LHCN-M2 (cell line): ENCODE measurements around the gene SLC35B1. TPM values are rescaled to one million over a fixed set of nuclear protein-coding genes. Genes with fewer than 3 reads are reported as not detected.
"Not testable (repeated sequence)": the region's sequence is repeated elsewhere in the genome, so short reads cannot be mapped to it uniquely, and the experiment has no call there.

Source experiments
- DNase-seq: peaks from one replicate; pipeline ENCODE4 v3.0.0-alpha.2; 2012; ENCODE audit warnings: low read depth
- total RNA-seq: library from RNA; depleted of rRNA; stranded (reverse); fragments of >200 nt; gene quantifications from 2 replicates; pipeline ENCODE4 v1.2.3, GENCODE V29; 2014

The SLC35B1 gene
- total RNA-seq, 1 experiment from 2014 or later: 73.8 TPM

DNA sequence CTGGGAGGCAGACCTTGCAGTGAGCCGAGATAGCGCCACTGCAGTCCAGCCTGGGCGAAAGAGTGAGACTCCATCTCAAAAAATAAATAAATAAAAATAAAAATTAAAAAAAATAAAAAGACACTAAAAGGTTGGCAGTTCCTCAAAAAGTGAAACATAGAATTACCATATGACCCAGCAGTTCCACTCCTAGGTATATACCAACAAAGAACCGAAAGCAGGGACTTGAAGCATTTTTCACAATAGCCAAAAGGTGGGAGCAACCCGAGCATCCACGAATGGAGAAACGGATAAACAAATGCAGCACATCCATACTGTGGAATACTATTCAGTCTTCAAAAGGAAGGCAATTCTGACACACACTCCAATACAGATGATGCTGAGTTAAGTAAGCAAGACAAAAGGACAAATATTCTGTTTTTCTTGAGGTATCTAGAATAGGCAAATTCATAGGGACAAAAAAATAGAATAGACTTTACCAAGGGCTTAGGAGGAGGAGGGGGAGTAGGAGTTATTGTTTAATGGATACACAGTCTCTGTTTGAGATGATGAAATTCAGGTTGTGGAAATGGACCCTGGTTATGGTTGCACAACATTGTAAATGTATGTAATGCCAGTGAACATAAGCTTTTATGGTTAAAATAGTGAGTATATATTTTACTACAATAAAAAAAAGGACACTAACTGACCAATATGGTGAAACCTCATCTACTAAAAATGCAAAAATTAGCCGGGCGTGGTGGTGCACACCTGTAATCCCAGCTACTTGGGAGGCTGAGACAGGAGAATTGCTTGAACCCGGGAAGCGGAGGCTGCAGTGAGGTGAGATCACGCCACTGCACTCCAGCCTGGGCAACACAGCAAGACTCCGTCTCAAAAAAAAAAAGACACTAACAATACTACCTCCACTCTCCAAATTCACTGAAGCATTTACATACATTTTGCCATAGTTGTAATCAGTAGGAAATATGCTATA is 27.0 kb upstream of the SLC35B1 start:
- DNase-seq: no peak

GRCh38 chr17:49731435-49731831 is 23.7 kb upstream of the SLC35B1 start:
- DNase-seq: no peak

DNA sequence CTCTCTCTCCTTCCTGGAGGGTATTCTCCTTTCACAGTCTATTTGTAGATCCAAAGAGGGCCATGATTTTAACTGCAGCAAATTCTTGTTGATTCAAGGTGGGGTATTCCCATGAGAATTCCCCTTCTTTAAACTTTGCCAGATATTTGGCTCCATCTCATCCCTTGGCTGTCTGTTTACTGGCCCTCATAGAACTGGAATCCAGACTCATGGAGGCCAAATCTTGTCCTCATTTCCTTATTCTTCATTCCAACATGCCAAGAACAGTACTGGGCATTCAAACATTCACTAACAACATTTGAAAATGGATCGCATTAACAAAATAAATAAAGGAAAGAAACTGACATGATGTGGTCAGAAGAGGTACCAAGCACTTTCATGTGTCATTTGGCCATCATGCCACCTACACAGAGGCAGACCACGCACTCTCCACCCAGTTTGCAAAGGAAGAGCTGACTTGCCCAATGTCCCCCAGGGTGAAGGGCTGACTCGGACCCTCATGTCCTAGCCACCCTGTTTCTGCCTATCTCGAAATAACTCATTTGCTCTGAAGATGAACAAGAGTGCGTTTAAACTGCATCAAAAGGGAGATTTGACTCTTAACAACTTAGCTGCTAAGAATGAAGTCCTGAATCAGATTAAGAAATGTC is 23.1 kb upstream of the SLC35B1 start:
- no peak for DNase-seq

GRCh38 chr17:49730078-49730784 is 22.5 kb upstream of the SLC35B1 start:
- DNase-seq: peak; percentile 53

DNA sequence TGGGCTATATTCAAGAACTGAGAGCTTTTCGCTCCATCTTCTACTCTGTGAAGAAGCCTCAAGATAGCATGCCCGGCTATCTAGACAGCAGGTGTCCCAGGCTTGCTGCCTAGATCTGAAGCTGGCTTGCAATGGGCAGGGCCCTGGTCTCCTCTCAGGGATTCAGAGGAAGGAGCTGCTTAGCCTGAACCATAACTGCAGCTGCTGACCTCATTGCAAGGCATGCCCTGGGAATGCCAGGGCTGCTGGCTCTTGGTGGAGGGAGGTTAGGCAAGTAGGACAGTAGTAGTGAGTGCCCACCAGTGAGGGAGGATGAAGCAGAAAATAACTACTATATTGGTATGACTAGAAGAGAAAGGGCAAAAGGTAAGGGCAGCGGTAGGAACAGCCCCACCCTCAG is 21.3 kb upstream of the SLC35B1 start:
- DNase-seq: peak; percentile 50

- no peak for DNase-seq
Observed at GRCh38 chr17:49728425-49728824, 20.7 kb upstream of the SLC35B1 start.

DNA sequence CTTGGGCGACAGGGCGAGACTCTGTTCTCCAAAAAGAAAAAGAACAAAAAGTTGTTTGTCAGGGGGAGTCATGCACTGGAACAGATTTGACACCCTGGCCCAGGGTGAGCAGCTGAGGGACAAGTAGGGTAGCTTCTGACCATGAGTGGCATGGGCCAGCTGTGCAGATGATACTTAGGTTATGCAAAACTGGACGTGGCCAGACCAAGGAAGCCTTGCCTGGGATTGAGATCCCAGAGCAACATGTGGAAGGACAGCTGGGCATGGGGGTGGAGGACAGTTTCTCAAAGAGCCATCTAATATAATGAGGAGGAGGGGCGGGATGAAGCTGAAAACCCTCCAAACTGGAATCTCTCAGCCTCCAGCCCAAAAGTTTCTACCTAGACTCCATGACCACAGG is 19.6 kb upstream of the SLC35B1 start:
- DNase-seq: peak; percentile 92

GRCh38 chr17:49725452-49726130 is 17.8 kb upstream of the SLC35B1 start:
- no peak for DNase-seq

DNA sequence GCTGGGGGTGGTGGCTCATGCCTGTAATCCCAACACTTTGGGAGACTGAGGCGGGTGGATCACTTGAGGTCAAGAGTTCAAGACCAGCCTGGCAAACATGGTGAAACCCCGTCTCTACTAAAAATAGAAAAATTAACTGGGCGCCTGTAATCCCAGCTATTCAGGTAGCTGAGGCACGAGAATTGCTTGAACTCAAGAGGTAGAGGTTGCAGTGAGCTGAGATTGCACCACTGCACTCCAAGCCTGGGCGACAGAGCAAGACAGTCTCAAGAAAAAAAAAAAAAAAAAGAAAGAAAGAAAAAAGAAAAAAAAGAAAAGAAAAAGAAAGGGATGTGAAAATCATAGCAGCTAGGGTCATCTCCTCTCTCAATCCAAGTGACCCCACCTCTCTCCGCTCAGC is 16.8 kb upstream of the SLC35B1 start:
- DNase-seq: not testable (repeated sequence)

DNA sequence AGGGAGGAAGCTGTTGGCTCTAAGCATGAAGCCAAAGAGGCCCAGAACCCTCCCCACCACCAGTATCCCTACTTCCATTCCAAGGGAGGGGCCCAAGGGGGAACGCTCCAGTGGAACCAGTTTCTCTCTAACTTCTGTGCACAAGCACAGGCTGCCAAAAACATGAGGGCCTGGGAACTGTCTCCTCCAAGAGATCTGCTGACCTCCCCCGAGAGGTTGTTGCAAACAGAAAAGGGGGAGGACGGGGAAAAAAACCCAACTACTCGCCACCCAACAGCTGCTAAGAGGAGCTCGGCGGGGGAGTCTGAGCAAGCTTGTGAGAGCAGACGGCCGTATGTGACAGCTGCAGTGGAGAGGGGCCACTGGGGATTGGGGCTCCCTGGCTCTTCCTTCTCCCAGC is 15.7 kb upstream of the SLC35B1 start:
- peak; percentile 97 for DNase-seq

- no peak for DNase-seq
Observed at GRCh38 chr17:49722066-49722465, 14.3 kb upstream of the SLC35B1 start.

DNA sequence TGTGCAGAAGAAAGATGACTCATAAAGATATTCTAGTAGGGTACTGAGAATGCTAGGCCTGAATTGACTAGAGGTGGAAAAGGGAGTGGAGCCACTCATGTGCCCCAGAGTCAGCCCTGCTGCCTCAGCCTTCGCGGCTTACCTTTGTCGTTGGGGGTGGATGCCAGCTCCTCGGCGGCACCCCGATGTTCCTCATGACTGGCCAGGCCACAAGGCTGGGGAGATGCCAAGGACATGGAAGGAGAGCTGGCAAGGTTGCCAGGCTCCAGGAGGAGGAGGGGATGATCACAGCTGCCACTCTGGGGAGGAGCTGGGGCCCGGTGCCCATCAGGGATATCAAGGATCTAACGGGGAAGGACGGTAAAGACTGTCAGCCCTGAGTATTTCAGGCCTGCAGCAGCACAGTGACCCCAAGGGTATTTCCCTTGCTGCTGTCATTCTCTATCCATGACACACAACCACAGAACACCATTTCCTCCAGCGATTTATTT is 9.7 kb upstream of the SLC35B1 start:
- peak; percentile 84 for DNase-seq

DNA sequence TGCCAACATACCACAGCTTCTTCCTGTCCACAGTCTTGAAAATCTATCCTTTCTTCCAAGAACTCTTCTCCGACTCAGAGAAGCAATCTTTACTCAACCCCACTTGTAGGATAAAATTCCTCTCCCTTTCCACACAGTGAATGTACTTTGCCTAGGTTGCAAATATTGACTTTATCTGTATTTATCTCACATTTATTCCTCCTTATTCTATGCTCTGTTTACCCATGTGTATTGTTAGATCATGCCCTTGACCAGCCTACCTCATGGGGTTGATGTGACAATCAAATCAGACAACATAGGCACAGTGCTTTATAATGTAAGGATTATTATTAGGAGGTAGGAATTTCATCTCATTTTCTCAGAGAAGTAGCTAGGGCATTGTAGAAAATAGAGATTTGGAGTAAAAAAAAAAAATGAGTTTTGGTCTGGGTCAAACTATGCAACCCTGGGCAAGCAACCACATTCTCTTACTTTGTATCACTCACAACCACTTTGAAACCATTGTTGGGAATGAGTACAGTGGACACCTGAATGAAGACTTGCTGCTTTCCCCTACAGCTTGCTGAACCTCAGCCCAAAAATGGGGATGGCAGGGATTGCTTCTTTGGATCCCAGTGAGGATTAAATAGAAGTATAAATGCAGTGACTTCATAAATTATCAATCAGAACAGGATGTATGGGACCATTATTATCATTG is 9.1 kb upstream of the SLC35B1 start:
- DNase-seq: no peak

DNA sequence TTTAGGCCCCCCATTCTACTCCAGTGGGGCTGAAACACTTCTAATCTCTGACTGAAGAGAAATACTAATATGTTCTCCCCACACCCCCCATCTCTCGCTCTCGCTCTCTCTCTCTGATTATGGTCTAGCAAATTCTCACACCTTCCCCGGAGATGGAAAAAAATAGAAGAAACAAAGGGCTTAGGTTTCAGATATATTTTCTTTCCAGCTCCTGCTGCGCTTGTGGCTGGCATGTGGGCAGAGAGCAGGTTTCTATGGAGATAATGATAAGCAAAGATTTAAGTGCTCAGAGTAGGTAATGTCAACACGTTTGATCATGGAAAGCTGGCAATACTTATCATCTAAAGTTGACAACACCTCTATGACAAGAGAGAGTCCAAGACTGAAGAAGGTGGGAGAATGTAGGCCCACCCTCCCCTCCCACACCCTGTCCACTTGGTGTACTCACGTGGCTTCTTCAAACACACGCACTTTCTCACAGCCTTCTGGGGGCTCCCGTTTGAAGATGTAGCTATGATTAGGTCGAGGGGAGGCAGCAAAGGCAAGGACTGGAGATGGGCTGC is 8.0 kb upstream of the SLC35B1 start:
- no peak for DNase-seq

DNA sequence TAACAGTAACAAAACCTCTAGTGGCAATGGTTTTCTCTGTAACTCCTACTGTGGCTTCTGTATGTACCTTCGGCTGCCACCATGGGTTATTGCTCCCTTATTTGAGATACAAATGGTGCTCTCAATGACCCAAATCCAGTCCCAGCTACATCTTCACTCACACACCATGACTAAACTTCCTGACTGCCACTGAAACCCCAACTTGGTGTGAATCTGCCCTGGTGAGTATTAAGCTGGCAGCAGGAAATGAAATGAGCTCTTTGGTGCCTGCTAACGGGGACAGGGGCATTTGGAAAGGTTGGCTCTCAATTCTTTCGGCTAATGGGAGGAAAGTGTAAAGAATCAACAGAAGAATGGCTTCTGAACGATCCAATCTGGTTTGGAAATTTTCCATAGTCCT is 7.5 kb upstream of the SLC35B1 start:
- no peak for DNase-seq

- peak; percentile 38 for DNase-seq
Observed at GRCh38 chr17:49708515-49709183, 885 bp upstream of the SLC35B1 start.

DNA sequence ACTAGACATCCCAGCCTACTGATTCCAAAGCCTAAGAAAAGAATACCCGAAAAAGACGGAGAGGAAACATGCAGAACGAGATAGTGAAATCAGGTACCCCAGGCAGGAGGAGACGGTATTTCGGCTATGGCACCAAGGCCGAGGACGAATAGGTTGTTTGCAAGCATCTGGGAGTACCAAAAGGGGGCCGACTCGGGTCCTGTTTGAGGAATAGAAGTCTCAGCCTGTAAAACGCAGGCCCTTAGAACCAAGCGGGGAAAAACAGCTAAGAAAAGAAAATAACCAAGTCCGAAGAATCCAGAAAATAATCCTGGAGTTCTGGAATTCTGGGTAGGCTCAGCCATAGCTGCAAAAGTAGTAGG is 537 bp downstream of the SLC35B1 start:
- no peak for DNase-seq

- DNase-seq: no peak
Observed at GRCh38 chr17:49705254-49705653, 2.5 kb downstream of the SLC35B1 start.

DNA sequence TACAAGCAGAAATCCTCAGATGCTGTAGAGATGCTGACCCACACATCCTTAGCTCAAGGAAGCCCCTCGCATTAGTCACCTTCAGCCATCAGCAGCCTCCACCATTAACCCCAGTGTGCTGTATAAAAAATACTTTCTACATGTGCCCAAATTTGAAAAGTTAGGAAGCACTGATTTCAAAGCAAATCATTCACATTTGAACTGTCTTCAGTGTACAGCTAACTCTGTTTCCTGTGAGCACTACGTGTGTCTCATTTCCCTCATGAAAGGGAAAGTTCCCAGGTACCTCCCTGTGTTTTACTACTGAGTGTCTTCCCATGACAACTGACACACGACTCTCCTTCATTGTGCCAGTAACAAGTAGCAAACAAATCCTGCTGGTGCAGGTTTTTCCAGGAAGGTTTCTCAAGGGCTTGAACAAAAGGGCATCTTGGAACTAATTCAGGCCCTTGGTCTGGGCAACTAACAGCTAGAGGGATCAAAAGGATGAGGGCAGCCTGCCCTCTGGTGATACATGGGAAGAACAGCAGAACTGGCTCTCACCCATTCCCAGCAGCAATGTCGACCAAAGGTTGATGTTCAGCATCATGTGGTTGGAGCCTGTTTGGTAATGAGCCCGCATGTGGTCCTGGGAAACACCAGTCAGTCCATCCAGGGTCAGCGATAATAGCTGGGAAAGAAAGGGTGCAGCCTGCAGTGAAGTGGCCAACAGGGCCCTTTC is 4.0 kb downstream of the SLC35B1 start:
- peak; percentile 42 for DNase-seq
